Suprapubic skin (tissue), 3 donors: ENCODE measurements around the gene GPR146.

Source experiments
- EP300 ChIP-seq: sonication (generic); formaldehyde crosslinking; IDR thresholded peaks from one replicate; pipeline ENCODE4 v1.6.1; 2017; ENCODE audit warnings: antibody characterized with exemption
- POLR2A ChIP-seq, 2 donors: fragments of 450-650 bp; IDR thresholded peaks; one replicate each; pipeline ENCODE4 v1.6.1; 2017; ENCODE audit warnings: antibody characterized with exemption in 2 of 2, mild to moderate bottlenecking in 2 of 2, moderate library complexity in 2 of 2
- TF ChIP-seq, protein P1 (sequence below), 2 donors: fragments of 200-600 bp in 1 of 2; fragments of 450-650 bp in 1 of 2; sonication (generic) in 1 of 2; IDR thresholded peaks; one replicate each; pipeline ENCODE4 v1.5.1; 2016 to 2019; ENCODE audit warnings: antibody characterized with exemption in 2 of 2, mild to moderate bottlenecking in 1 of 2, moderate library complexity in 1 of 2

GRCh38 chr7:1021366-1021765 lies 23.0 kb upstream of the GPR146 start:
- TF ChIP-seq, protein P1, sequence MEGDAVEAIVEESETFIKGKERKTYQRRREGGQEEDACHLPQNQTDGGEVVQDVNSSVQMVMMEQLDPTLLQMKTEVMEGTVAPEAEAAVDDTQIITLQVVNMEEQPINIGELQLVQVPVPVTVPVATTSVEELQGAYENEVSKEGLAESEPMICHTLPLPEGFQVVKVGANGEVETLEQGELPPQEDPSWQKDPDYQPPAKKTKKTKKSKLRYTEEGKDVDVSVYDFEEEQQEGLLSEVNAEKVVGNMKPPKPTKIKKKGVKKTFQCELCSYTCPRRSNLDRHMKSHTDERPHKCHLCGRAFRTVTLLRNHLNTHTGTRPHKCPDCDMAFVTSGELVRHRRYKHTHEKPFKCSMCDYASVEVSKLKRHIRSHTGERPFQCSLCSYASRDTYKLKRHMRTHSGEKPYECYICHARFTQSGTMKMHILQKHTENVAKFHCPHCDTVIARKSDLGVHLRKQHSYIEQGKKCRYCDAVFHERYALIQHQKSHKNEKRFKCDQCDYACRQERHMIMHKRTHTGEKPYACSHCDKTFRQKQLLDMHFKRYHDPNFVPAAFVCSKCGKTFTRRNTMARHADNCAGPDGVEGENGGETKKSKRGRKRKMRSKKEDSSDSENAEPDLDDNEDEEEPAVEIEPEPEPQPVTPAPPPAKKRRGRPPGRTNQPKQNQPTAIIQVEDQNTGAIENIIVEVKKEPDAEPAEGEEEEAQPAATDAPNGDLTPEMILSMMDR (IDR thresholded peaks at IDR 0.05): no peak
- TF ChIP-seq POLR2A (IDR thresholded peaks at IDR 0.05): no peak
- no peak for TF ChIP-seq EP300
